ENCODE measurements around the gene MAP3K9. TPM values are rescaled to one million over a fixed set of nuclear protein-coding genes. Genes with fewer than 3 reads are reported as not detected.

MAP3K9 gene
- total RNA-seq, 1 donor from 2014 or later, result 3.0 TPM

- no peak overlapping the region for H3K27ac Mint-ChIP-seq (ENCODE audit: unreplicated experiment)
- H3K36me3 Mint-ChIP-seq (ENCODE audit: low read depth), result peaks cover 2% of the 10 kb centered on the region
- no peak for DNase-seq (ENCODE audit: low spot score)
- H3K4me1 Mint-ChIP-seq (ENCODE audit: low read depth), result peaks cover 12% of the 10 kb centered on the region
- no peak overlapping the region for H3K4me3 Mint-ChIP-seq (ENCODE audit: unreplicated experiment)
- TF ChIP-seq CTCF (IDR thresholded peaks at IDR 0.05), result no peak
- no peaks in the 10 kb centered on the region for H3K9me3 Mint-ChIP-seq (ENCODE audit: low read depth)
- H3K27me3 Mint-ChIP-seq (ENCODE audit: low read depth), result peaks cover 3% of the 10 kb centered on the region
Measured at GRCh38 chr14:70792939-70793338, 16.4 kb downstream of the MAP3K9 start.

DNA sequence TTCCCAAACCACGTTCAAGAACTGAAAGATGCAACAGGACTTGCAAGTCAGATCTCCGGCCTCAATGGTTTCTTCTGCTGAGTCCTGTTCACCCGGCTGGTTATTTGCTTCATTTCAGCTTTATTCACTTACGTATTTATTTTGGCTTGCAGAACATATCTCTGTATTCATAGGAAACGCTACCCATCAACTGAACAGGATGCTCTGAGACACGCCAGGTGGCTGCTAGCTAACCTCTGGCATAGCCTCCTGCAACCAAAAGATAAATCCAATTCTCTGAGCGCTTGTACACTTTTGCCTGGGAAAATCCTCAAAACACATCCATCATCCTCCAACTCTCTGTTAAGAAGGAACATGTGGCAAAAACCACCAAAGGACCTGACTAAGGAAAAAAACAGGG, 17.3 kb downstream of the MAP3K9 start:
- H3K4me1 Mint-ChIP-seq (ENCODE audit: low read depth), result peaks cover 12% of the 10 kb centered on the region
- peaks cover 2% of the 10 kb centered on the region for H3K36me3 Mint-ChIP-seq (ENCODE audit: low read depth)
- peaks cover 3% of the 10 kb centered on the region for H3K27me3 Mint-ChIP-seq (ENCODE audit: low read depth)
- no peak for TF ChIP-seq CTCF (IDR thresholded peaks at IDR 0.05)
- H3K4me3 Mint-ChIP-seq (ENCODE audit: unreplicated experiment), result no peak overlapping the region
- no peaks in the 10 kb centered on the region for H3K9me3 Mint-ChIP-seq (ENCODE audit: low read depth)
- no peak overlapping the region for H3K27ac Mint-ChIP-seq (ENCODE audit: unreplicated experiment)
- no peak for DNase-seq (ENCODE audit: low spot score)

GRCh38 chr14:70789961-70790360, 19.4 kb downstream of the MAP3K9 start:
- Mint-ChIP-seq H3K4me1 (ENCODE audit: low read depth) (peaks cover 12% of the 10 kb centered on the region), H3K9me3 (ENCODE audit: low read depth) (no peaks in the 10 kb centered on the region), H3K27me3 (ENCODE audit: low read depth) (peaks cover 3% of the 10 kb centered on the region), H3K4me3 (ENCODE audit: unreplicated experiment) (no peak overlapping the region), H3K36me3 (ENCODE audit: low read depth) (peaks cover 2% of the 10 kb centered on the region), H3K27ac (ENCODE audit: unreplicated experiment) (no peak overlapping the region)
- DNase-seq (ENCODE audit: low spot score), result no peak
- no peak for TF ChIP-seq CTCF (IDR thresholded peaks at IDR 0.05)

- DNase-seq (ENCODE audit: low spot score), result no peak
- H3K27me3 Mint-ChIP-seq (ENCODE audit: low read depth), result peaks cover 3% of the 10 kb centered on the region
- H3K36me3 Mint-ChIP-seq (ENCODE audit: low read depth), result peaks cover 2% of the 10 kb centered on the region
- no peak overlapping the region for H3K4me3 Mint-ChIP-seq (ENCODE audit: unreplicated experiment)
- TF ChIP-seq CTCF (IDR thresholded peaks at IDR 0.05), result no peak
- H3K9me3 Mint-ChIP-seq (ENCODE audit: low read depth), result no peaks in the 10 kb centered on the region
- peaks cover 12% of the 10 kb centered on the region for H3K4me1 Mint-ChIP-seq (ENCODE audit: low read depth)
- no peak overlapping the region for H3K27ac Mint-ChIP-seq (ENCODE audit: unreplicated experiment)
Measured at GRCh38 chr14:70789361-70789760, 20.0 kb downstream of the MAP3K9 start.

DNA sequence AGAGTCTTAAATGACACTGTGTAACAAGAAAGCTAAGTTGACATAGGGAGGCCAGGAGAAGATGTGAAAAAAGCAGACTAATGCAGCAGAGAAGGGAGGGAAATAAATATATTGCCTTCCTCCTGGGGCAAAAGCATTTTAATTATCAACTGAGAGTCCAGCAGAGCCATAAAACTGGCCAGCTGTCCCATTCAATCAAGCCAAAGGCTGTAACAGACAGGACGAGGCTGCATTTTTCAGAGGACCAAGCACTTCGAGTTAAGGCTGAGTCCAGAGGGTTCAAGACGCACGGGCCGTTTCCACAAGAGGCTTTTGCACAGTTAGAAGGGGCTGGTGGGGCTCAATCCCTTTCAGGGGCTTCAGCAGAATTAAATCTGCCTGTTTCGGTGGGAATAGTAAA, 20.4 kb downstream of the MAP3K9 start:
- Mint-ChIP-seq H3K9me3 (ENCODE audit: low read depth) (no peaks in the 10 kb centered on the region), H3K4me3 (ENCODE audit: unreplicated experiment) (no peak overlapping the region), H3K36me3 (ENCODE audit: low read depth) (peaks cover 2% of the 10 kb centered on the region), H3K27ac (ENCODE audit: unreplicated experiment) (no peak overlapping the region), H3K4me1 (ENCODE audit: low read depth) (peaks cover 13% of the 10 kb centered on the region), H3K27me3 (ENCODE audit: low read depth) (peaks cover 3% of the 10 kb centered on the region)
- no peak for TF ChIP-seq CTCF (IDR thresholded peaks at IDR 0.05)
- DNase-seq (ENCODE audit: low spot score), result no peak
